Caco-2 (cell line): ENCODE data around the gene OR7E24. TPM values are rescaled to one million over a fixed set of nuclear protein-coding genes. Genes with fewer than 3 reads are reported as not detected.
"Not testable (repeated sequence)": the region's sequence is repeated elsewhere in the genome, so short reads cannot be mapped to it uniquely, and the experiment has no call there.

ENCODE experiments used
- BruUV-seq: library from RNA; stranded (reverse); fragments of 400-500 nt; replicated peaks from 2 replicates; lab custom pipeline; 2021; lab: Mats Ljungman, UMichigan
- CTCF ChIA-PET: fragments of 300-600 bp; sonication (Branson Sonifier 250); formaldehyde crosslinking; loops from one replicate; lab custom pipeline; 2022; ENCODE audit warnings: antibody characterized with exemption; lab: Charles Lee
- POLR2A ChIA-PET: fragments of 300-600 bp; sonication (Branson Sonifier 250); formaldehyde crosslinking; loops from one replicate; lab custom pipeline; 2022; ENCODE audit warnings: antibody characterized with exemption; lab: Charles Lee
- DNase-seq, 2 experiments: peaks; one replicate each; pipeline versions ENCODE4 v3.0.0 to v3.0.0-alpha.2; 2020 to 2022
- H3K27me3 ChIP-seq: replicated peaks from 2 replicates; pipeline ENCODE4 v1.6.0; 2011; ENCODE audit warnings: low read length; ENCODE audit not compliant: control insufficient read depth, insufficient read depth
- H3K36me3 ChIP-seq: 2 replicates; pipeline ENCODE4 v1.5.1; 2011; ENCODE audit warnings: low read length; ENCODE audit not compliant: control insufficient read depth, insufficient read depth
- H3K4me1 ChIP-seq: fragments of 250-450 bp; sonication (Bioruptor Pico); 2 replicates; pipeline ENCODE4 v1.5.1; 2020; ENCODE audit warnings: mild to moderate bottlenecking
- H3K4me3 ChIP-seq: 2 replicates; pipeline ENCODE4 v1.5.1; 2011; ENCODE audit warnings: low read depth, mild to moderate bottlenecking, control low read depth, low read length
- H3K9me3 ChIP-seq: fragments of 250-450 bp; sonication (Bioruptor Pico); 2 replicates; pipeline ENCODE4 v1.5.1; 2020; ENCODE audit warnings: mild to moderate bottlenecking, moderate library complexity
- H3K27ac Mint-ChIP-seq: one replicate; pipeline ENCODE4 v1.8.0; 2022; ENCODE audit warnings: mixed read lengths; ENCODE audit not compliant: unreplicated experiment
- H3K27me3 Mint-ChIP-seq: one replicate; pipeline ENCODE4 v1.8.0; 2022; ENCODE audit warnings: mixed read lengths; ENCODE audit not compliant: insufficient read depth, unreplicated experiment
- H3K36me3 Mint-ChIP-seq: one replicate; pipeline ENCODE4 v1.8.0; 2022; ENCODE audit warnings: mild to moderate bottlenecking, mixed read lengths; ENCODE audit not compliant: insufficient read depth, unreplicated experiment
- H3K4me1 Mint-ChIP-seq: one replicate; pipeline ENCODE4 v1.8.0; 2022; ENCODE audit warnings: low read depth, mixed read lengths; ENCODE audit not compliant: unreplicated experiment
- H3K4me3 Mint-ChIP-seq: one replicate; pipeline ENCODE4 v1.8.0; 2022; ENCODE audit warnings: mild to moderate bottlenecking, moderate library complexity, mixed read lengths; ENCODE audit not compliant: unreplicated experiment
- H3K9me3 Mint-ChIP-seq: one replicate; pipeline ENCODE4 v1.8.0; 2022; ENCODE audit warnings: mixed read lengths; ENCODE audit not compliant: unreplicated experiment
- intact Hi-C: fragments of 100-400 bp; cut with micrococcal nuclease; formaldehyde crosslinking; loops from one replicate; pipeline ENCODE4 v1.10.0; 2022; ENCODE audit not compliant: unreplicated experiment
- total RNA-seq: library from RNA; stranded (reverse); gene quantifications from 2 replicates; pipeline ENCODE4 v1.2.3, GENCODE V29; 2022
- TF ChIP-seq, protein P1 (sequence below), 2 experiments: fragments of 200-600 bp in 1 of 2; IDR thresholded peaks; 1 replicate in 1 of 2; 2 replicates in 1 of 2; pipeline versions ENCODE4 v1.5.1 to v1.8.0; 2011 to 2022; ENCODE audit warnings: antibody characterized with exemption in 1 of 2, control low read depth in 1 of 2, inconsistent platforms in 1 of 2, low read depth in 1 of 2, low read length in 1 of 2, mild to moderate bottlenecking in 1 of 2, moderate library complexity in 1 of 2; ENCODE audit not compliant: insufficient read depth in 1 of 2, severe bottlenecking in 1 of 2, unreplicated experiment in 1 of 2

The OR7E24 gene
- total RNA-seq, 1 experiment from 2014 or later: not detected

DNA sequence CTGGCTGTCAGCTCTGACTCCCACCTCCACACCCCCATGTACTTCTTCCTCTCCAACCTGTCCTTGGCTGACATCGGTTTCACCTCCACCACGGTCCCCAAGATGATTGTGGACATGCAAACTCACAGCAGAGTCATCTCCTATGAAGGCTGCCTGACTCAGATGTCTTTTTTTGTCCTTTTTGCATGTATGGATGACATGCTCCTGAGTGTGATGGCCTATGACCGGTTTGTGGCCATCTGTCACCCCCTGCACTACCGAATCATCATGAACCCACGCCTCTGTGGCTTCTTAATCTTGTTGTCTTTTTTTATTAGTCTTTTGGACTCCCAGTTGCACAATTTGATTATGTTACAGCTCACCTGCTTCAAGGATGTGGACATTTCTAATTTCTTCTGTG is 506 bp downstream of the OR7E24 start:
- TF ChIP-seq, protein P1, sequence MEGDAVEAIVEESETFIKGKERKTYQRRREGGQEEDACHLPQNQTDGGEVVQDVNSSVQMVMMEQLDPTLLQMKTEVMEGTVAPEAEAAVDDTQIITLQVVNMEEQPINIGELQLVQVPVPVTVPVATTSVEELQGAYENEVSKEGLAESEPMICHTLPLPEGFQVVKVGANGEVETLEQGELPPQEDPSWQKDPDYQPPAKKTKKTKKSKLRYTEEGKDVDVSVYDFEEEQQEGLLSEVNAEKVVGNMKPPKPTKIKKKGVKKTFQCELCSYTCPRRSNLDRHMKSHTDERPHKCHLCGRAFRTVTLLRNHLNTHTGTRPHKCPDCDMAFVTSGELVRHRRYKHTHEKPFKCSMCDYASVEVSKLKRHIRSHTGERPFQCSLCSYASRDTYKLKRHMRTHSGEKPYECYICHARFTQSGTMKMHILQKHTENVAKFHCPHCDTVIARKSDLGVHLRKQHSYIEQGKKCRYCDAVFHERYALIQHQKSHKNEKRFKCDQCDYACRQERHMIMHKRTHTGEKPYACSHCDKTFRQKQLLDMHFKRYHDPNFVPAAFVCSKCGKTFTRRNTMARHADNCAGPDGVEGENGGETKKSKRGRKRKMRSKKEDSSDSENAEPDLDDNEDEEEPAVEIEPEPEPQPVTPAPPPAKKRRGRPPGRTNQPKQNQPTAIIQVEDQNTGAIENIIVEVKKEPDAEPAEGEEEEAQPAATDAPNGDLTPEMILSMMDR (IDR thresholded peaks at IDR 0.05; ENCODE audit: insufficient read depth in 1 of 2, low read depth in 1 of 2, low read length in 1 of 2, severe bottlenecking in 1 of 2, unreplicated experiment in 1 of 2): no peak
- no peak overlapping the region for H3K4me3 Mint-ChIP-seq
- no peak overlapping the region for H3K4me3 ChIP-seq
- CTCF ChIA-PET: no interaction called here
- no peak for DNase-seq
- H3K36me3 ChIP-seq: no peaks in the 10 kb centered on the region
- H3K4me1 ChIP-seq: no peaks in the 10 kb centered on the region
- H3K9me3 ChIP-seq: no peaks in the 10 kb centered on the region
- intact Hi-C loops: no loop called here
- POLR2A ChIA-PET: no interaction called here
- H3K27ac Mint-ChIP-seq: no peak overlapping the region
- H3K4me1 Mint-ChIP-seq: no peaks in the 10 kb centered on the region
- no peaks in the 10 kb centered on the region for H3K27me3 ChIP-seq
- no peaks in the 10 kb centered on the region for H3K27me3 Mint-ChIP-seq
- H3K9me3 Mint-ChIP-seq: peaks cover 10% of the 10 kb centered on the region
- no TSS peak for BruUV-seq
- H3K36me3 Mint-ChIP-seq: no peaks in the 10 kb centered on the region

DNA sequence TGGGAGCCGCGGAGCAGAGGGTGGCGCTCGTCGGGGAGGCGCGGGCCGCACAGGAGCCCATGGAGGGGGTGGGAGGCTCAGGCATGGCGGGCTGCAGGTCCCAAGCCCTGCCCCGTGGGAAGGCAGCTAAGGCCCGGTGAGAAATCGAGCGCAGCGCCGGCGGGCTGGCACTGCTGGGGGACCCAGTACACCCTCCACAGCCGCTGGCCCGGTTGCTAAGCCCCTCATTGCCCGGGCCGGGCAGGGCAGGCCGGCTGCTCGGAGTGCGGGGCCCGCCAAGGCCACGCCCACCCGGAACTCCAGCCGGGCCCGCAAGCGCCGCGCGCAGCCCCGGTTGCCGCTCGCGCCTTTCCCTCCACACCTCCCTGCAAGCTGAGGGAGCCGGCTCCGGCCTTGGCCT is 32.8 kb downstream of the OR7E24 start:
- DNase-seq, H3K4me3 Mint-ChIP-seq, H3K4me1 Mint-ChIP-seq, H3K27me3 ChIP-seq, BruUV-seq, H3K36me3 Mint-ChIP-seq, POLR2A ChIA-PET, CTCF ChIA-PET, H3K36me3 ChIP-seq, H3K27me3 Mint-ChIP-seq, H3K9me3 ChIP-seq, H3K4me3 ChIP-seq, H3K4me1 ChIP-seq, H3K27ac Mint-ChIP-seq, intact Hi-C loops: not testable (repeated sequence)
- peaks cover 24% of the 10 kb centered on the region for H3K9me3 Mint-ChIP-seq

GRCh38 chr19:9289231-9289884 is 38.6 kb downstream of the OR7E24 start:
- Mint-ChIP-seq H3K27ac (no peak overlapping the region), H3K36me3 (no peaks in the 10 kb centered on the region), H3K27me3 (no peaks in the 10 kb centered on the region), H3K9me3 (peaks cover 26% of the 10 kb centered on the region), H3K4me1 (no peaks in the 10 kb centered on the region), H3K4me3 (no peak overlapping the region)
- intact Hi-C loops: no loop called here
- Histone ChIP-seq H3K4me3 (no peak overlapping the region), H3K4me1 (no peaks in the 10 kb centered on the region), H3K27me3 (no peaks in the 10 kb centered on the region), H3K36me3 (no peaks in the 10 kb centered on the region), H3K9me3 (0 out of 2 replicates have a peak, but pooled peaks cover 5% of the 10 kb centered on the region)
- no TSS peak for BruUV-seq
- no peak for DNase-seq
- TF ChIP-seq, protein P1 (IDR thresholded peaks at IDR 0.05; ENCODE audit: insufficient read depth in 1 of 2, low read depth in 1 of 2, low read length in 1 of 2, severe bottlenecking in 1 of 2, unreplicated experiment in 1 of 2): no peak
- ChIA-PET CTCF (no interaction called here), POLR2A (no interaction called here)
